Panc1 (cell line): ENCODE data around the gene ZBTB34. TPM values are rescaled to one million over a fixed set of nuclear protein-coding genes. Genes with fewer than 3 reads are reported as not detected.
A peak's percentile ranks its signal among the peaks of the same experiment; 100 is the strongest.

Experiments used
- ATAC-seq: fragments of 200-7000 bp; cut with Tn5 transposase; 2 replicates; pipeline ENCODE4 v1.9.1; 2020; ENCODE audit warnings: mild to moderate bottlenecking, moderate library complexity
- BruUV-seq: library from RNA; stranded (reverse); fragments of 400-500 nt; replicated peaks from 2 replicates; lab custom pipeline; 2021; lab: Mats Ljungman, UMichigan
- CTCF ChIA-PET: fragments of 300-600 bp; sonication (Branson Sonifier 250); formaldehyde crosslinking; loops from one replicate; lab custom pipeline; 2022; ENCODE audit warnings: antibody characterized with exemption; lab: Charles Lee
- POLR2A ChIA-PET: fragments of 300-600 bp; sonication (Branson Sonifier 250); formaldehyde crosslinking; loops from one replicate; lab custom pipeline; 2022; ENCODE audit warnings: antibody characterized with exemption; lab: Charles Lee
- DNase-seq: peaks from one replicate; pipeline ENCODE4 v3.0.0-alpha.2; 2010; ENCODE audit warnings: low read depth, low spot score
- H3K27ac ChIP-seq: 2 replicates; pipeline ENCODE4 v1.5.1; 2011; ENCODE audit warnings: mild to moderate bottlenecking, low read length, inconsistent platforms
- H3K27me3 ChIP-seq: fragments of 200-500 bp; sonication (Bioruptor generic); 2 replicates; pipeline ENCODE4 v1.6.0; 2014; ENCODE audit warnings: low read length, inconsistent platforms; ENCODE audit not compliant: control insufficient read depth, insufficient read depth
- H3K36me3 ChIP-seq: fragments of 200-500 bp; sonication (Bioruptor generic); 2 replicates; pipeline ENCODE4 v1.5.1; 2014; ENCODE audit warnings: inconsistent platforms, mild to moderate bottlenecking, low read length, moderate library complexity; ENCODE audit not compliant: control insufficient read depth, insufficient read depth
- H3K4me1 ChIP-seq: 2 replicates; pipeline ENCODE4 v1.5.1; 2011; ENCODE audit warnings: inconsistent platforms, mild to moderate bottlenecking, low read length, moderate library complexity; ENCODE audit not compliant: control insufficient read depth, insufficient read depth
- H3K4me3 ChIP-seq, 2 experiments: 2 replicates each; pipeline ENCODE4 v1.5.1; 2011 to 2012; ENCODE audit warnings: low read depth in 2 of 2, low read length in 2 of 2, mild to moderate bottlenecking in 2 of 2, inconsistent platforms in 1 of 2, moderate library complexity in 1 of 2
- H3K9me3 ChIP-seq: fragments of 200-500 bp; sonication (Bioruptor generic); 2 replicates; pipeline ENCODE4 v1.5.1; 2014; ENCODE audit warnings: low read depth, mild to moderate bottlenecking, inconsistent platforms, low read length, moderate library complexity; ENCODE audit not compliant: control insufficient read depth, insufficient read depth
- CTCF ChIP-seq: fragments of 450-650 bp; IDR thresholded peaks from 2 replicates; pipeline ENCODE4 v1.5.1; 2017; ENCODE audit warnings: mild to moderate bottlenecking
- POLR2AphosphoS5 ChIP-seq: IDR thresholded peaks from 2 replicates; pipeline ENCODE4 v1.6.1; 2012; ENCODE audit warnings: mild to moderate bottlenecking, low read depth, low read length, moderate library complexity
- REST ChIP-seq, 2 experiments: IDR thresholded peaks; 2 replicates each; pipeline ENCODE4 v1.6.1; 2011 to 2012; ENCODE audit warnings: low read depth in 2 of 2, control low read depth in 1 of 2, low read length in 1 of 2, mild to moderate bottlenecking in 1 of 2, moderate library complexity in 1 of 2; ENCODE audit not compliant: insufficient read depth in 1 of 2
- SIN3A ChIP-seq: IDR thresholded peaks from 2 replicates; pipeline ENCODE4 v1.6.1; 2012; ENCODE audit warnings: low read depth, mild to moderate bottlenecking, low read length, moderate library complexity, borderline replicate concordance; ENCODE audit not compliant: insufficient read depth
- TCF7L2 ChIP-seq: IDR thresholded peaks from 2 replicates; pipeline ENCODE4 v1.6.1; 2011; ENCODE audit warnings: mild to moderate bottlenecking, low read depth, low read length, inconsistent platforms
- in situ Hi-C: cut with HindIII; loops from 2 replicates; pipeline ENCODE4 v1.10.0; 2016; ENCODE audit warnings: low sequenced_read_pairs, low pct_unique_long_range_greater_than_20kb
- intact Hi-C: fragments of 100-400 bp; cut with micrococcal nuclease; formaldehyde crosslinking; loops from one replicate; pipeline ENCODE4 v1.10.0; 2022; ENCODE audit not compliant: unreplicated experiment
- total RNA-seq: library from RNA; stranded (reverse); gene quantifications from one replicate; pipeline ENCODE4 v1.2.1, GENCODE V29; 2021; ENCODE audit not compliant: unreplicated experiment

Gene ZBTB34
- total RNA-seq, 1 experiment from 2014 or later: 5.5 TPM

GRCh38 chr9:126915846-126916543 lies 55.6 kb downstream of the ZBTB34 start:
- no peak for ATAC-seq
- Histone ChIP-seq H3K9me3 (no peaks in the 10 kb centered on the region), H3K4me1 (peaks cover 4% of the 10 kb centered on the region; the same call in 1 of the 2 replicates), H3K27ac (no peak overlapping the region), H3K36me3 (no peaks in the 10 kb centered on the region), H3K4me3 (peak overlapping the region in 1 of 2 experiments; percentile 32; a peak in 3 of 4 replicates), H3K27me3 (no peaks in the 10 kb centered on the region)
- no peak for TF ChIP-seq SIN3A
- TF ChIP-seq CTCF: no peak
- no peak for TF ChIP-seq TCF7L2
- no peak for TF ChIP-seq REST (IDR thresholded peaks at IDR 0.05; ENCODE audit: insufficient read depth in 1 of 2, low read depth in 2 of 2, low read length in 1 of 2)
- no peak for TF ChIP-seq POLR2AphosphoS5
- ChIA-PET POLR2A (no interaction called here), CTCF (no interaction called here)
- DNase-seq: no peak
- in situ Hi-C loops: no loop called here
- BruUV-seq: no TSS peak
- intact Hi-C loops: no loop called here

- TF ChIP-seq SIN3A: no peak
- TF ChIP-seq REST (IDR thresholded peaks at IDR 0.05; ENCODE audit: insufficient read depth in 1 of 2, low read depth in 2 of 2, low read length in 1 of 2): no peak
- TF ChIP-seq CTCF: no peak; the same call in 1 of the 2 replicates
- Histone ChIP-seq H3K36me3 (no peaks in the 10 kb centered on the region), H3K27ac (no peak overlapping the region), H3K27me3 (no peaks in the 10 kb centered on the region), H3K4me1 (peaks cover 4% of the 10 kb centered on the region; the same call in 1 of the 2 replicates), H3K9me3 (no peaks in the 10 kb centered on the region), H3K4me3 (no peak overlapping the region)
- ATAC-seq (no peak), DNase-seq (no peak)
- ChIA-PET POLR2A (no interaction called here), CTCF (interaction anchor here (0.6 kb wide), 1 partner anchor 365 kb away, joined by 4 read pairs; no protein-coding TSS in a partner anchor)
- no TSS peak for BruUV-seq
- intact Hi-C loops: no loop called here
- in situ Hi-C loops: no loop called here
Measured at GRCh38 chr9:126916909-126917308, 56.5 kb downstream of the ZBTB34 start.
